Stimulated activated CD8-positive, alpha-beta memory T cell treated with anti-CD3 and anti-CD28 coated beads, Interleukin-4, amount 100 ng/mL, for 4 hours (primary cell): Measurements from ENCODE around the gene SLC22A23.
A peak's percentile ranks its signal among the peaks of the same experiment; 100 is the strongest.

Experiments
- DNase-seq, 2 donors: peaks; one replicate each; pipeline ENCODE4 v3.0.0-alpha.2; 2020; ENCODE audit warnings: low read depth in 2 of 2, low spot score in 1 of 2

SLC22A23 gene

GRCh38 chr6:3422435-3423070 lies 34.3 kb downstream of the SLC22A23 start:
- no peak for DNase-seq

GRCh38 chr6:3421791-3422434 lies 34.9 kb downstream of the SLC22A23 start:
- no peak for DNase-seq

GRCh38 chr6:3421143-3421542 lies 35.7 kb downstream of the SLC22A23 start:
- DNase-seq: no peak

- no peak for DNase-seq
These were observed 37.1 kb downstream of the SLC22A23 start for GRCh38 chr6:3419624-3420272.

GRCh38 chr6:3418496-3419060 lies 38.3 kb downstream of the SLC22A23 start:
- DNase-seq: no peak

GRCh38 chr6:3417473-3417872 lies 39.4 kb downstream of the SLC22A23 start:
- DNase-seq: no peak

GRCh38 chr6:3415490-3415889 lies 41.4 kb downstream of the SLC22A23 start:
- no peak for DNase-seq

GRCh38 chr6:3415082-3415453 lies 41.8 kb downstream of the SLC22A23 start:
- no peak for DNase-seq

GRCh38 chr6:3414327-3415081 lies 42.3 kb downstream of the SLC22A23 start:
- DNase-seq: no peak

GRCh38 chr6:3413592-3413991 lies 43.3 kb downstream of the SLC22A23 start:
- DNase-seq: no peak

- DNase-seq: no peak
These were observed 43.9 kb downstream of the SLC22A23 start for GRCh38 chr6:3412779-3413500.

GRCh38 chr6:3411967-3412778 lies 44.7 kb downstream of the SLC22A23 start:
- DNase-seq: no peak

GRCh38 chr6:3410385-3411360 lies 46.2 kb downstream of the SLC22A23 start:
- peak; percentile 10 to 51 for DNase-seq

GRCh38 chr6:3409699-3410384 lies 47.0 kb downstream of the SLC22A23 start:
- DNase-seq: no peak

GRCh38 chr6:3408665-3409064 lies 48.2 kb downstream of the SLC22A23 start:
- no peak for DNase-seq

- DNase-seq: no peak
These were observed 49.0 kb downstream of the SLC22A23 start for GRCh38 chr6:3407840-3408239.

GRCh38 chr6:3406891-3407809 lies 49.7 kb downstream of the SLC22A23 start:
- DNase-seq: no peak
